ENCODE results near the gene APCS. TPM values are rescaled to one million over a fixed set of nuclear protein-coding genes. Genes with fewer than 3 reads are reported as not detected.

The APCS gene
- total and polyA plus RNA-seq, 3 donors from 2014 or later: not detected

DNA sequence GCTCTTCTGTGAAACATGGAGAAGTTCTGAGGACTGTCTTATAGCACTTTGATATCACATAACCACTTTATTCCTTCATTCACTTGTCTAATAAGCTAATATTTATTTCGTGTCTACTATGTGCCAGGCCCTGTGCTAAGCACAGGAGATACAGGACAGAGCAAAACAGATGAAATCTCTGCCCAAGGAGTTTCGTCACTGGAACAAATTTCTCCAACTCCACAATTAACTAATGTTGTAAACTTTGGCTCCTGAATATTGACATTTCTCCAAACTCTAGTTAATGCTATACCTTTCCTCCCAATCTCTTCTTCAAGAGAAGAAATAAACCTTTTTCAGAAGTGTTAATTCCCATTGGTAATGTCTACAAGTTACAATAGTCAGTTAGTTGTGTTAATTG lies 27.0 kb upstream of the APCS start:
- Histone ChIP-seq H3K27me3 (no peaks in the 10 kb centered on the region), H3K36me3 (ENCODE audit: low read depth, missing control alignments) (no peaks in the 10 kb centered on the region), H3K4me1 (no peaks in the 10 kb centered on the region), H3K27ac (no peak overlapping the region), H3K4me3 (no peak overlapping the region), H3K9me3 (no peaks in the 10 kb centered on the region)
- no peak for DNase-seq
- WGBS, 2 donors: 70 to 88% methylated on average over 2 of the region's 2 CpGs
- intact Hi-C loops (cut with DNase I; ENCODE audit: low total_unique reads): no loop called here
- no peak for TF ChIP-seq CTCF (IDR thresholded peaks at IDR 0.05)
- no peak for TF ChIP-seq POLR2A (IDR thresholded peaks at IDR 0.05)

DNA sequence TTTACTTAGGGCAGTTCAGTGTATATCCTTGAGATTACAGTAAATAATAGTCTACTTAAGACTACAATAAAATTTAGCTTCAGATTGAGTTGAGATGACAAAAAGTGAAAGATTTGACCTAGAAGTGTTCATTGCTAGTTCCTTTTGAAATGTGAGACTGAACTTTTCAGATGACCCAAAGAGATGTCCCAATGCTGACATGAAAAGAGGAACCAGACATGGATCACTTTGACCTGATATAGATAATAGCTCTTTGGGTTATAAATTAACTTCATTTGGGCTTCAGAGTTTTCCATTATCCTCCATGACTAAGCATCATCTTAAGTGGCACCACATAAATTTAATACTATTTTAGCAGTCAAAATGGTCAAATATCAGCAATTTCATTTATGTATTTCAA lies 26.1 kb upstream of the APCS start:
- Histone ChIP-seq H3K9me3 (no peaks in the 10 kb centered on the region), H3K27me3 (no peaks in the 10 kb centered on the region), H3K27ac (no peak overlapping the region), H3K4me3 (no peak overlapping the region), H3K4me1 (no peaks in the 10 kb centered on the region), H3K36me3 (ENCODE audit: low read depth, missing control alignments) (no peaks in the 10 kb centered on the region)
- DNase-seq: no peak
- TF ChIP-seq CTCF (IDR thresholded peaks at IDR 0.05): no peak
- TF ChIP-seq POLR2A (IDR thresholded peaks at IDR 0.05): no peak
- intact Hi-C loops (cut with DNase I; ENCODE audit: low total_unique reads): no loop called here

DNA sequence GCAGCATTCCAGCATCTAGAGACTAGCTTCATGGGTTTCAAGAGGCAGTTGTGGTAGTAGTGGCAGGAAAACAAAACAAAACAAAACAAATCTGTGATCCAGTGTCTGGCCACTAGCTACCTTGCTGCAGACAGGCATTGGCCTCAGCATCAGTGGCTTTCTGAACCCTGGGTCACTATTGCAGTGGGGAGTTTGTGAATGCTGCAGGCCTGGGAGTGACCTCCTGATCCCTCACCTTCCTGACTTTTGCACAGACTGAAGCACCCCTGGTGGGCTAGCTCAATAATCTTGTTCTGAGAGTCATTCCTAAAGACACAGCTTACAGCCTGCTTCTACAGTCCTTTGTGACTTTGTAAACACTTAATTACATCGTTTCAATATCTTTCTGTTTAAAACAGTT lies 24.9 kb upstream of the APCS start:
- 52 to 68% methylated on average over 1 of the region's 1 CpG for WGBS, 2 donors
- DNase-seq: no peak
- H3K9me3 ChIP-seq: no peaks in the 10 kb centered on the region
- no peaks in the 10 kb centered on the region for H3K27me3 ChIP-seq
- H3K36me3 ChIP-seq (ENCODE audit: low read depth, missing control alignments): no peaks in the 10 kb centered on the region
- H3K4me3 ChIP-seq: no peak overlapping the region
- H3K4me1 ChIP-seq: no peaks in the 10 kb centered on the region
- TF ChIP-seq POLR2A (IDR thresholded peaks at IDR 0.05) (no peak), CTCF (IDR thresholded peaks at IDR 0.05) (no peak)
- intact Hi-C loops (cut with DNase I; ENCODE audit: low total_unique reads): no loop called here
- no peak overlapping the region for H3K27ac ChIP-seq

- no peaks in the 10 kb centered on the region for H3K9me3 ChIP-seq
- H3K4me1 ChIP-seq: no peaks in the 10 kb centered on the region
- no peak for DNase-seq
- no peak overlapping the region for H3K4me3 ChIP-seq
- H3K27ac ChIP-seq: no peak overlapping the region
- 83 to 85% methylated on average over 3 of the region's 3 CpGs for WGBS, 2 donors
- TF ChIP-seq CTCF (IDR thresholded peaks at IDR 0.05) (no peak), POLR2A (IDR thresholded peaks at IDR 0.05) (no peak)
- H3K36me3 ChIP-seq (ENCODE audit: low read depth, missing control alignments): no peaks in the 10 kb centered on the region
- H3K27me3 ChIP-seq: no peaks in the 10 kb centered on the region
- intact Hi-C loops (cut with DNase I; ENCODE audit: low total_unique reads): no loop called here
Measured at GRCh38 chr1:159577446-159577845, 10.2 kb upstream of the APCS start.

- Histone ChIP-seq H3K4me3 (no peak overlapping the region), H3K4me1 (no peaks in the 10 kb centered on the region), H3K27me3 (no peaks in the 10 kb centered on the region), H3K36me3 (ENCODE audit: low read depth, missing control alignments) (no peaks in the 10 kb centered on the region), H3K9me3 (no peaks in the 10 kb centered on the region), H3K27ac (no peak overlapping the region)
- TF ChIP-seq CTCF (IDR thresholded peaks at IDR 0.05) (no peak), POLR2A (IDR thresholded peaks at IDR 0.05) (no peak)
- 80 to 86% methylated on average over 3 of the region's 3 CpGs for WGBS, 2 donors
- intact Hi-C loops (cut with DNase I; ENCODE audit: low total_unique reads): no loop called here
- DNase-seq: no peak
Measured at GRCh38 chr1:159580340-159580739, 7.3 kb upstream of the APCS start.
